Jurkat, Clone E6-1 (cell line): Measurements from ENCODE around the gene MXD4.

Experiments
- DNase-seq: peaks from one replicate; pipeline ENCODE4 v3.0.0-alpha.2; 2011; ENCODE audit warnings: low read depth, low spot score
- H3K4me3 ChIP-seq: 2 replicates; pipeline ENCODE4 v1.5.1; 2011; ENCODE audit warnings: mild to moderate bottlenecking, low read length, control low read depth, moderate library complexity

MXD4 gene

GRCh38 chr4:2267320-2267811 lies 5.5 kb upstream of the MXD4 start:
- no peak overlapping the region for H3K4me3 ChIP-seq
- DNase-seq, result no peak

DNA sequence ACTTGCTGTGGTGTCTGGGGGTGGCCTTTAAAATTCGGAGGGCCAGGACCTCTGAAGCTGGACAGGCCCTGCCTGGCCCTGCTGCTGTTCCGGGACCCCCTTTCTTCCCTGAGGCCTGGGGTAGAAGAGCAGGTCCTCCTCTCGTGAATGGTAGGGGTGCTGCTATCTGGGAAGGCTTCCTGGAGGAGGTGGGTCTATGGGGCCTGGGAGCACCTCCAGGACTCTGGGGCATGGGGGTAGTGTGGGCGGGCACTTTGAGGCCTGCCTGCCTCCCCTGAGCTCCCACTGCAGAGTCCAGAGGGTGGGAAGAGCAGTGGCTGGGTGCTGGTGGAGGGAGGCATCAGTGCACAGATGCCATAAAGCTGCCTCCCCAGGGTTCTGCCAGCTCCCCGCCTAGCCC lies 4.9 kb upstream of the MXD4 start:
- no peak overlapping the region for H3K4me3 ChIP-seq
- no peak for DNase-seq

GRCh38 chr4:2266181-2266580 lies 4.3 kb upstream of the MXD4 start:
- DNase-seq, result no peak

DNA sequence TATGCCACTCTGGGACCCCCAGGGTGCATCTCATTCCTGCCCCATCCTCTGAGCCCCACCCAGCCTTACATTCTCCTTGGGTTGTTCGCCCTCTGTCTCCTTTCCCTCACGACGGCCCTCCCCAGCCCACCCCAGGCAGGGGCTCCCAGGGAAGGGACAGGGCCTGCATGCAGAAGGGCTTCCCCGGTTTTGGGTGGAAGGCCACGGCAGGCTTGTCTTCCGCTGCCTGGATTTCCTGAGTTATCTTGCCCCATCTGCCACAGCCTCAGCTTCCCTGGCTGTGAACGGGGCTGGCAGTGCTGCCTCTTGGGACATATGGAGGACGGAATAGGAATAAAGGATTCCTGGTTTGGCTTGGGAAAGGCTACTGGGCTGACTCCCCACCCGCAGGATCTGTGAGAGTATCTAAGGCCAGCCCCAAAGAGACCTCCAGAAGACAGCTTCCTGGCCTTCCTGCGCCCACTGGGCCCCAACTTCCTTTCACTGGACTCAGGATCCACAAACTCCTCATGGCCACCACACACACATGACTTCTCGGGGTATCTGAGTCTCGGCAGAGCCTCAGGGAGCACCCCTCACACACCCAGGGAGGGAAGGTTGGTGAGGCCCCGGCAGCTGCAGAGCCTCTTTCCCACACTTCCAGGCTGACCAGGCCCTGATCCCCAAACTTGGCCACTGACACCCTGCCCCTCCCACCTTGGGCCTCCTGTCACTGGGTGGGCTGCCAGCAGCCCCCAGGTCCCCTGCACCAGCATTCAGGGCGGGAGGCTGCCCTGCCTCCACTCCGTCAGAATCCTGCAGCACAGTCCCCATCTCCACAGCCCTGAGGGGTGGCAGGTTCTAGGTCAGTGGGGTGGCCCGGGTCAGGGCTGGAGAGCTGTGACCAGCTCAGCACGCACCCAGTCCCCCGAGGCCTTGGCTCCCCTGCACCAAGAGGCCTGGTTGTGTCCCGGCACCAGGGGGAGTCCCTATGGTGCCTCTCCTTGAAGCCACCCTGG lies 3.5 kb upstream of the MXD4 start:
- no peak for DNase-seq
- H3K4me3 ChIP-seq, result no peak overlapping the region

More at GRCh38 chr4:2266181-2266580, 4.3 kb upstream of the MXD4 start:
- no peak overlapping the region for H3K4me3 ChIP-seq

DNA sequence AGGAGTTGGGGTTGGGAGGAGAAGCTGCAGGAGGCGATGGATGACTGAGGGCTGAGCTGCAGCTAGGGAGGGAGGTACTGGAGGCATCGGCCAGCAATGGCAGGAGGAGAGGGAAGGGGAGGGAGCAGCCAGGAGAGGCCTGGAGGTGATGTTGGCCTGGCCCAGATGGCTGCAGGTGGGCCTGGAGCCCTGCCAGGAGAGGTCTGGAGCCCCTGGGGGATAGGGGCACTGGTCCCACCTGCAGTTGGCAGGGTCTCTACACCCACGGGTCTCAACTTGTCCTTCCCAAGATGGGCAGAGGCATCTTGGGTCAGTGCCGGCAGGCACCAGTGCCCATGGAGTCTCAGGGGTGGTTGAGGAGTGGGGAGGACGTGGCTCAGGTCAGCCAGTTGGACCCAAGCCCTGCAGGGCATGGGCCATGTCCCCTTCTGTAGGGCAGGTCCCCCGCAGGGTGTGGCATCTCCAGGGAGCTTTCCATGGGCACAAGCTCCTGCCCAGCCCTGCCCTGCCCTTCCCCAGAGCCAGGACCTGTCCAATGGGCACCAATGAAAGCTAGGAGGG lies 2.7 kb upstream of the MXD4 start:
- no peak for DNase-seq
- H3K4me3 ChIP-seq, result no peak overlapping the region

- no peak overlapping the region for H3K4me3 ChIP-seq
- DNase-seq, result no peak
Observed at GRCh38 chr4:2263926-2264321, 2.0 kb upstream of the MXD4 start.

DNA sequence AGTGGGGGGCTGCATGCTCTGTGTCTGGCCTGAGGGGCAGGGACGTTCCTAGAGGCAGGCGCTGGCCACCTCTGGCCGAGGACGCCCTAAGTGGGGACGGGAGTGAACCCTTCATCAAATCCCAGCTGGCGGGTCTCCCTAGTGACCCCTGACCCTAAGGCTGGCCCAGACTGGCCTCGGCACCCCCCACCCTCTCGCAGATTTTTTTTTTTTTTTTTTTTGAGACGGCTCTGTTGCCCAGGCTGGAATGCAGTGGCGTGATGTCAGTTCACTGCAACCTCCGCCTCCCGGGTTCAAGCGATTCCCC lies 988 bp upstream of the MXD4 start:
- DNase-seq, result no peak
- peak overlapping the region; percentile 69 for H3K4me3 ChIP-seq

DNA sequence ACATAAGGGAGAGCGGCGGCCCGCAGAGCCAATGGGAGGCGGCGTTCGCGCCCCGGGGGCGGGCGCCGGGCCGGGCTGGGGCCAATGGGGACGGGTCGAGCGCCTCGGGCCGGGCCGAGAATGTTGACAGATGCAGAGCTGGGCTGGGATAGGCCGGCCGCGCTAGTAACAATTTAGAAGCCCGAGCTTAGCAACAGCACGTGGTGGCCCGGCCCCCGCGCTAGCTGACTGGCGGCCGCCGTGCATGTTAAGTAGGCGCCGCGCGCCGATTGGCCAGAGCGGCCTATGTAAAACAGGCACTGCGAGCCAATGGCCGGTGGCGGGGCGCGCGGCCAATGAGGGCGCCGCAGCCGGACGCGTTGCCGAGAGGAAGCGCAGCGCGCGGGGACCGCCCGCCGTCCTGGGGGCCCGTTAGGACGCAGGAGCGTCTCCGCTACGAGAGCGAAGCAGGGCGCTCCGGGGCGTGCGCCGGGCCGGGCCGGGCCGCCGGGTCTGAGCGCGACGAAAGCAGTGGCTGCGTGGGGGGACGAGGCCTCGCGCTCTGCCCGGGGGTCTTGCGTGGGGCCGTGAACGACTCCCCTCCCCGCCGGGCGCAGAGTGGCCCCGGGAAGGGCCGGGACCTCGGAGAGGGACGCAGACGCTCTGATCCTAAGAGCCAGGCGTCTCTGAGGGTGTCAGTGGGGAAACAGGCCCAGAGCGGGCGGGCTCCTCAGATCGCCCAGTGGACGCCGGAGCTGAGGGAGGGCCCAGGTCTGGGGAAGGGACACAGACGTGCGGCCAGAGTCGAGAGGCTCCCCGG lies 435 bp upstream of the MXD4 start:
- peak; percentile 99 for DNase-seq
- H3K4me3 ChIP-seq, result peak overlapping the region; percentile 69

- DNase-seq, result no peak
- peak overlapping the region; percentile 61 for H3K4me3 ChIP-seq
Observed at GRCh38 chr4:2261110-2261852, 628 bp downstream of the MXD4 start.

DNA sequence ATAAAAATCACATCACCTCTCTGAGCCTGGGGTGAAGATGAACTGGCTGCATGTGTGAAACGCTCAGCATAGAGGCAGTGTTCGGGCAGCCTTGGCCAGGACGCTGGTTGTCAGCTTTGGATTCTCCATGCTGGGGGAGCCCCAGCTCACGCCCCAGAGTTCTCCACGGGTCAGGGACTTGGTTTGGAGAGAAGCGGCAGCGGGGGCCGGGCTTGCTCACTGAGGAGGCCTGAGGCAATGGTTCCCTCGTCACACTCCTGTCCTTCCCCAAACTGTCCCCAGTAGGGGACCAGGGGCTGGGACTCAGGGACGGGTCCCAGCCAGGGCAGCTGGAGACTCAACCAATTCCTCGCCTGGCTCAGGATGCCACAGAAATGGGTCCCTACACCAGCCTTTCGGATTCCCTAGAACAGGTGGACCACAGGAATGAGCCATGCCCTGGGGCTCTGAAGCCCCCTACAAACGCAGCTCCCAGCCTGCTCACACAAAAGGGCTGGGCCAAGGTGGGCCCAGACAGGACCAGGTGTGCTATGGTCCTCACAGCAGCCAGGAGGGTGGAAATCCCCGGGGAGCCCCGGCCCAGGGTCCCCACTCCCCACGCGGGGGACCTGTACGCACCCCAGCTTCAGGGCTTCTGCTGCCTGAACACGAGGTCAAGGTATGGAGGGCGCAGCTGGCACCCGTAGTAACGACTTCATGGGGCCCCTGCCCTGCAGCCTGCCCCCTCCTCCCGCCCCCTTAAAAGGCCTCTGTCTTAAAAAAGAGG lies 1.4 kb downstream of the MXD4 start:
- peak overlapping the region; percentile 61 for H3K4me3 ChIP-seq

DNA sequence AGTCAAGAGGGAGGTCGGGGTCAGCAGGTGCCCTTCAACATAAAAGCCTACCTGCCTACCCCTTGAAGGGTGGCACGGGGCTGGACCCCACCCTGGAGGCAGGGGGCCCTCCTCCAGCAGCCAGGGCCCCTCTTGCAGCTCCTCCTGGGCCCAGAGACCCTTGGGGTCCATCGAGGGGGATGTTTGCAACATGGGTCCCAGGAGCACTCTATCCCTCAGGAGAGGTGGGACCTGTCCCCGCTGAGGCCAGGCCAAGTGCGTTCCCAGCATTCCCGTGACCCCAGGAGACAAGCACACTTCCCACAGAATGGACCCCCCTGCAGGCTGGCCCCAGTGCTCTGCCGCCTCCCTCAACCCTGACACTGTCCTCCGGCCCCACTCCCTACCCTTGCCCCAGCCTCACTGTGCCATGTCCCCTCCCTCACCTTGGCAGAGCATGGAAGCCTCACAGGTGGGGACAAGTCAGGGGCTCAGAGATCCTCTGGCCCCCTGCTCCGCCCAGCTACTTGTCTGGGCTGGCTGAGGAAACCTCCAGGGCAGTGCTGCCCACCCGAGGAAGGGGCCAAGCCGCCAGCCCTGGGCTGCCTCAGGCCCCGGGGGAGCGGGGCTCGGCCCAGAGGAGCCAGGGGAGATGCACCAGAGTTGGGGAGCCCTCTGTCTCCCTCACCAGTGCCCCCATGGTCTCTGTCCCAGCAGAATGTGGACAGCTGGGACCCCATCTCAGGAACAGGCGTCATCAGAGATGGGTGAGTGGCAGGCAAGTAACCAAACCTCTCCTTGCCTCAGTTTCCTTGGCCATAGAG lies 2.2 kb downstream of the MXD4 start:
- no peak for DNase-seq
- no peak overlapping the region for H3K4me3 ChIP-seq

More for the DNA sequence above, 1.4 kb downstream of the MXD4 start:
- no peak for DNase-seq

GRCh38 chr4:2259036-2259540 lies 2.8 kb downstream of the MXD4 start:
- no peak overlapping the region for H3K4me3 ChIP-seq
- no peak for DNase-seq

DNA sequence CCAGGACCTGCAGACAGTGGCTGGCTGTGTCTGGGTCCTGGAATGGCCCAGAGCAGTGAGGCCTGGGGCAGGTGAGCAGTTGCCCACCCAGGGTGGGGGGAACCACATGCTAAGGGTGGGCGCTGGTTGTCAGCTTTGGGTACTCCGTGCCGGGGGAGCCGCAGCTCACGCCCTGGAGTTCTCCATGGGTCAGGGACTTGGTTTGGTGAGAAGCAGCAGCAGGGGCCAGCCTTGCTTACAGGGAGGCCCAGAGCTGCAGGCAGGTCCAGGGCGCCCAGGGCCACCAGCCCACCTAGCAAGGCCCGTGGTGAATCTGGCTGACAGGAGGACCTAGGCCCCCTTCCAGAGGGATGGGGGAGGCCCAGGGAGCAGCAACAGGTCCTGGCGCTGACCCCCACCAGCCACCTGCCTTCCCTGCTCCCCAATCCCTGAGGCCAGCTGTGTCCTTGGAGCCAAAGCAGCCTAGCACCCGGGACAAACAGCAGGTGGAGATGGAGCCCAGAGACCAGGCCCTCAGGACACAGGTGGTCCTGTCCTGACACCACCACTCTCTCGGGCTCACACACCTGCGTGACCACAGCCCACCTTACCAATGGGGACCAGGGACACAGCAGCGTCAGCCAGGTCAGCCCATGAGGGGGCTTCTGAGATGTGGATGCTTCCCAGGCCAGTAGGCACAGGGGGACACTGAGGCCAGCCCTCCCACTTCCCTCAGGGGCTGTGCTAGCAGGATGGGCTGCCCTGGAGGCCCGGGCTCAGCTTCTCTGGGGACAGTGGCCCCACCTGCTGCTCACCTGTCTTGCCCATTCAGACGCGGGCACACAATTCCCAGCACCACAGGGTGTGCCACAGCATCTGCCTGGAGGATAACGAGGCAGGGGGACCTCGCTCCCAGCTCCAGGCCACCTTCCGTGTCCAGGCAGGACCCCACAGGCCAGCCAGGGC lies 3.5 kb downstream of the MXD4 start:
- H3K4me3 ChIP-seq, result no peak overlapping the region
- no peak for DNase-seq

GRCh38 chr4:2257361-2258081 lies 4.4 kb downstream of the MXD4 start:
- H3K4me3 ChIP-seq, result no peak overlapping the region
- DNase-seq, result no peak

DNA sequence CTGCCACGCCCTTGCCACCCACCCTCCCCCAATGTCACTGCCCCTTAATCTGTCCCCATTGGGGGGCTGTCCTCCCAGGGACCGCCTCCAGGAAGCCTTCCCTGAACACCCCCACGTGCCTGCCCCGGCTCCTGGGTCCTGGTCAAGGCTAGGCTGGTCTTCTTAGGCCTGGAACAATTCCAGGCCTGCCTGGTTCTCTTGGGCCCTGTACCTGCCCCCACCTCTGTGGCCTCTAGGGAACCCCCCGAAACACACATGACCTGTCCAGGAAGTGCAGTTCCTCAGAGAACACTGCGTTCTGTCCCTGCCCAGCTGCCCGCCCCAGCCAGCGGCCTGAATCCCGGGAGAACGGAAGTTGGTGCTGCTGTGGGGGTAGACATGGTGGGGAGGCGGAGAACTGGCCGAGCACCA lies 5.1 kb downstream of the MXD4 start:
- no peak overlapping the region for H3K4me3 ChIP-seq
- no peak for DNase-seq
